Fibroblast of upper back skin (primary cell): Measurements from ENCODE around the gene CBARP.
"Not testable (repeated sequence)": the region's sequence is repeated elsewhere in the genome, so short reads cannot be mapped to it uniquely, and the experiment has no call there.

Source experiments
- DNase-seq: peaks from one replicate; pipeline ENCODE4 v3.0.0-alpha.2; 2013

CBARP gene

DNA sequence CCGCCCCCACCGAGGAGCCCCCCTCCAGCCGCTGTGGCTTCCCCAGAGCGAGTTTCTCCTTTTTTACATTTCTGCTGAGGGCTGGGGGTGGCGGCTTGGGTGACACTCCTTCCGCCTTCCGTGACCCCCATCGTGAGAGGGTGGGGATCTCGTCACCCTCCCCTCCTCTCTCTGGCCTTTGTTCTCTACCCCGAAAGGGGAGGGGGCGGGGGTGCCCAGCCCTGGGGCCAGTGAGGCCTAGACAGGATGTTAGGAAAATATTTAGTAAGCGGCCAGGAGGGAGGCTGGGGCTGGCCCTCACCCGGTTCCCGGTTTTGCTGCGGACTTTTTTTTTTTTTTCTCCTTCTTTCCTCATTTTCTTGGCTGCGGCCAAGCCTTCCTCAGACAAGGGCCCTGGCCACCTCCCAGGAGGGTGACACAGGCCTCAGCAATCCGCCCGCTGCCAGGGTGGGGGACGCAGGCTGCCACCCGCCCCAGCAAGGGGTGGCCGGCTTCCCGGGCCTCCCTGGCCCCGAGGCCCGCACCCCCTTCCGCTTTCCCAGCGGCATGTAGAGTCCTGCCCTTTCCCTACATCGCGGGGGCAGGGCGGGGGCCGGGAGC lies 14.5 kb upstream of the CBARP start:
- peak; percentile 96 for DNase-seq

DNA sequence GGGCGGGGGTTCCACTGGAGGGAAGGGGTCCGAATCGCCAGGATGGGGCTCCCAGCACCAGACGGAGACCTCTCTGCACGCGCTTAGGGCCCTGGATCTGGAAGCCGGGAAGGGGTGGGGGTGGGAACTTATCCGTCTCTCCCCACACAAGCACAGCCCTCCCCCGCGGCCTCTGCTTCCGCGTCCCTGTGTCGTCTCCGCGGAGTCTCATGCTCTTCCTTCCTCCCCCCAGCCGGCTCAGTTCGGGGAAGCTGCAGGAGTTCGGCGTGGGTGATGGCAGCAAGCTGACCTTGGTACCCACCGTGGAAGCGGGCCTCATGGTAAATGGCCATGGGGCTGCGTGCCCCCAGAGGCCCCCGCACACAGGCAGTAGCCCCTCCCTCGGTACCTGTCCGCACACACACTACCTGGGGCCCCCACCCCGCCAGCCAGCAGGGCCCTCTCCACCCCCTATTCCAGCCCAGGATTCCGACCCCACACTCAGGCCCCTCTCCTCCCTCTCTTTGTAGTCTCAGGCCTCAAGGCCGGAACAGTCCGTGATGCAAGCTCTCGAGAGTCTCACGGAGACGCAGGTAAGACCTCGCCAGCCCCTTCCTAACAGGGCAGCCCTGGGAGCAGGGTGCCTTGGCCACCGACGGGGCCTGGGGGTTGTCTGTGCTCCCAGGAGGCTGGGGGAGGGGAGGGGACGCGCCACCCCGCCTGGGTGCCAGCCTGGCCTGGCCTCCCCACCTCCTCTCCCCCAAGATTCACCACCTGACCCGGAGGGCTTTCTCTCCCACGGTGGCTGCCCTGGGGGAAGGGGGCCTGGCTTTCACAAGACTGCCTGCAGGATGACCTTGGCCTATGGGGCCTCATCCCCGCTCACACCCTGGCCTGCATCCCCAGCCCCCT lies 13.8 kb upstream of the CBARP start:
- peak; percentile 72 for DNase-seq

DNA sequence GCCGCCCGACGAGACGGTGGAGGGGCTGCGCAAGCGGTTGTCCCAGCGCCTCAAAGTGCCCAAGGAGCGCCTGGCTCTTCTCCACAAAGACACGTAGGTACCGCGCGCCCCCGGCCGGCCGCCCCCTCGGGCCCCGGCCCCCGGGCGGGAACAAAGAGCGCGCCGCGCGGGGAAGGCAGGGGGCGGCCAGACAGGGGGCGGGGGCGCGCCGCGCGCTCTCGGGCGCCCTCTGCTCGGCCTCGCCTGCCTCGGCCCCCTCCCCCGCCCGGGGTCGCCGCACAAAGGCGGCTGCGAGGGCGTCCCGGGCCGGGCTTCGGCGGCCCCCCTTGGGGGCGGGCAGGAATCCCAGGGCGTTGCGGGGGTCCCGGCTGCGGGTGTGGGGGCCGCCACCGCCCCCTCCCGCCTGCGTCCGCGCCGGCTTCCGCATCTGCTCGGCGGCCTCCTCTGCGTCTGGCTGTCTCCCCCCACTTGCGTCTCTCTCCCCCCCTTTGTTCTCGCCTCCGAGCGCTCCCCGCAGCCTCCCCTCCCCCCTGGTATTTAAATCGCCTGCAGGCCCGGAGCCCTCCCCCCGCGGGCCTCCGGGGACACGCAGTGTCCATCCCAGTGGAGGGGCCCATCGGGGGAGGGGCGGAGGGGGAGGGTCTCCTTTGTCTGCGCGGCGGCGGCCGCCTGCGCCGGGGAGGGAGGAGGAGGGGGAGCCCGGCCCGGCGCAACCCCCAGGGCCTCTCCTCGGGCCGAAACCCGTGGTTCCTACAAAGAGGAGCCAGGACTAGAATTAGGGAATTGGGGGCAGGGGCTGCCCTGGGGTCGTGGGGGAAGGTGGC lies 12.8 kb upstream of the CBARP start:
- DNase-seq = peak; percentile 81

DNA sequence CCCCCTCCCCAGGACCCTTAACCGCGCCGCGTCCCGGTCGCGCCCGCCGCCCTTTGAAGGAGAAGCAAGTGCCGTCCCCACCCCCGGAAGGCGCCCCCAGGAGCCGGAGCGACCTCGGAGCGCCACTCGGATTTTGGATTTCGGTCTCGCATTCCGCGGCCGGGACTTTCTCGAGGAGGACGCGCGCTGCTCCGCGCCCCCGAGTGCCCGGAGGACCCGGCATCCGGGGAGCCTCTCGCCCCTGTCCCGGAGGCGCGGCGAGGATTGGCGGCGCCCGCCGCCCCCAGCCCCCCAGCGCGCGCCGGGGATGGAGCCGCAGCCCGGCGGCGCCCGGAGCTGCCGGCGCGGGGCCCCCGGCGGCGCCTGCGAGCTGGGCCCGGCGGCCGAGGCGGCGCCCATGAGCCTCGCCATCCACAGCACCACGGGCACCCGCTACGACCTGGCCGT lies 12.2 kb upstream of the CBARP start:
- no peak for DNase-seq

GRCh38 chr19:1249298-1249989 lies 11.6 kb upstream of the CBARP start:
- peak; percentile 96 for DNase-seq

- DNase-seq = peak; percentile 79
These were observed 11.0 kb upstream of the CBARP start for GRCh38 chr19:1248786-1249297.

GRCh38 chr19:1248139-1248785 lies 10.5 kb upstream of the CBARP start, which contains the start of gene MIDN:
MIDN (plus strand) TSS chr19:1248583; CDS start chr19:1250297, 1,714 bp downstream.
- DNase-seq = peak; percentile 86

DNA sequence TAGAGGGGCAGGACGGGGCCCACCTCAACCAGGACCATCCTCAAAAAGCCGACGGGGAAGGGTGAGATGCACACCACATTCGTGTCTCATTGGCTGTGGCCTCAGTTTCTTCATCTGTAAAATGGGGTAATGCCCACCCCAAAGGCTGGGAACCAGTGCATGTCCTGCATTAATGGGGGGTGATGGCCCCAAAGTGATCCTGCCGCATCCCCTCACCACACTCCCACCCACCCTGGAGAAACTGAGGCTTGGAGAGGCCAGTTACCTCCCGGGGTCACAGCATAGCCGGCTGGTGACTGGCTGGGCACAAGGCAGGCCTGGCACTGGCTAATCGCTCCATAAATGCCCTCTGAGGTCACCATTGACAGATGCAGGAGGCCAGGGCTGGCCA lies 9.9 kb upstream of the CBARP start:
- no peak for DNase-seq

GRCh38 chr19:1246265-1247087 lies 8.7 kb upstream of the CBARP start:
- DNase-seq = not testable (repeated sequence)

- no peak for DNase-seq
These were observed 7.9 kb upstream of the CBARP start for GRCh38 chr19:1245494-1246264.

DNA sequence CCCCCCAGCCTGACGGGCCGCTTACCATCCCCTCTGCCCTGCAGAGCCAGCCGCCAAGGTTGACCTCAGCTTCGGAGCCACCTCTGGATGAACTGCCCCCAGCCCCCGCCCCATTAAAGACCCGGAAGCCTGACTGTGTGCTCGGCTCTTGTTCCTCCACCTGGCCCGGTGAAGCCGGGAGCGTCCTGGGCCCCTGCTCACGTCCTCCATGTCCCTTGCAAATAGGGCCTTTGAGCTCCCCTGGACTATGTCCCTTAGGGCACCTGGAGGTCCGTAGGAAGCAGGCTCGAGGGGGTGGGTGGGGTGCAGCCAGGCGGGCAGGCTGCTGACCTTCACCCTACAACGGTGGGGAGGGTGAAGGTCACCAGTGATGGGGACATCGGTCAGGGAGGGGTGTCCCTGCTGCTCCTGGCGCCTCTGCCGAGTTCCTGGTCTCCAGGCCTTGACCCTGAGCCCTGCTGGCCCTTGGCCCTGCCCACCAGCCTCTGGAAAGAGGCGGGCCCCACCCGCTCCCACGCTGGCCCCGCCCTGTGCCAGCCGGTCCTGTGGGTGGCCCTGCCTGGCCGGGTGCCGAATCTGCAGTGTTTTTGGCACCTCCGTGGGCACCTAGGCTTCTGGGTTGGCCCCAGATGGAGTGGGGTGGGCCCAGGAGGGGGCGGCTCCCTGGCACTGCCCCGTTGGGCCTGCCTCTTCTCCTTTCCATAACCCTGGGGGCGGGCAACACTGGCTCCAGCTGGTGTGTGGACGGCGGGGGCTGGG lies 7.1 kb upstream of the CBARP start:
- DNase-seq = no peak

- DNase-seq = peak; percentile 82
These were observed 6.2 kb upstream of the CBARP start for GRCh38 chr19:1243768-1244692.

DNA sequence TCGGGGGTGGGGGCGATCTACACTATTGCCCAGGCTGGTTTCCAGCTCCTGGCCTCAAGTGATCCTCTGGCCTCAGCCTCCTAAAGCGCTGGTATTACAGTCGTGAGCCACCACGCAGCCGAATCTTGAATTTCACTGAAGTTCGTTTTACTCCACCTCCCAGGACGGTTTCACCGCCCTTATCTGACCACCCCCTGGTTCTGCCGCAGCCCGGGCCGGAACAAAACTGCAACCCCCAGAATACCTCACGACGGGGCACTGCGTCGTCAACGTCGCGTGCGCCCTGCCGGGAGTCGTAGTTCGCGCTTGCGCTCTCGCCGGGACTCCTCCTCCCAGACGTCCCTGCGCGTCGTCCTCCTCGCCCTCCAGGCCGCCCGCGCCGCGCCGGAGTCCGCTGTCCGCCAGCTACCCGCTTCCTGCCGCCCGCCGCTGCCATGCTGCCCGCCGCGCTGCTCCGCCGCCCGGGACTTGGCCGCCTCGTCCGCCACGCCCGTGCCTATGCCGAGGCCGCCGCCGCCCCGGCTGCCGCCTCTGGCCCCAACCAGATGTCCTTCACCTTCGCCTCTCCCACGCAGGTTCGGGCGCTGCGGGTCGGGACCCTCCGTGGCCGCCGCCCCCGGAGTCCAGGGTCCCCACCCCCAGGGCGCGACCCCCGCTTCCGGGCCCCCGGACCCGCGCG lies 3.8 kb upstream of the CBARP start, which contains the start of gene ATP5F1D:
Gene ATP5F1D (plus strand): TSS at position 335 of the 679 bp plus-strand sequence. CDS start 100 bp downstream, at position 435.
- peak; percentile 93 for DNase-seq

GRCh38 chr19:1240925-1241324 lies 3.1 kb upstream of the CBARP start:
- no peak for DNase-seq

- DNase-seq = peak; percentile 89
These were observed 2.3 kb upstream of the CBARP start for GRCh38 chr19:1239796-1240737.

GRCh38 chr19:1239420-1239795 lies 1.6 kb upstream of the CBARP start:
- DNase-seq = no peak
